K562 (cell line): Measurements from ENCODE around the gene APPBP2. TPM values are rescaled to one million over a fixed set of nuclear protein-coding genes. Genes with fewer than 3 reads are reported as not detected.
A peak's percentile ranks its signal among the peaks of the same experiment; 100 is the strongest.

Experiments used
- ATAC-seq: fragments of 200-7000 bp; cut with Tn5 transposase; 3 replicates; pipeline ENCODE4 v1.9.1; 2020; ENCODE audit warnings: moderate library complexity
- BruUV-seq: library from RNA; stranded (reverse); fragments of 400-500 nt; replicated peaks from 2 replicates; lab custom pipeline; 2021; lab: Mats Ljungman, UMichigan
- CTCF ChIA-PET: fragments of 300-600 bp; formaldehyde crosslinking; extraction: SDS; loops from one replicate; lab custom pipeline; 2021; ENCODE audit warnings: low intra/inter-chr PET ratio; lab: Yijun Ruan, JAX
- POLR2A ChIA-PET: fragments of 300-600, 350-650 bp; sonication (Branson Sonifier 250); formaldehyde crosslinking; extraction: SDS; loops from one replicate; lab custom pipeline; 2021; ENCODE audit warnings: antibody characterized with exemption, inconsistent platforms; lab: Yijun Ruan, JAX
- DNase-seq, 4 experiments: peaks; one replicate each; pipeline versions ENCODE4 v3.0.0 to v3.0.0-alpha.2; 2011 to 2018; ENCODE audit warnings: low spot score in 3 of 4, mixed read lengths in 3 of 4; ENCODE audit errors: extremely low read depth in 1 of 4
- FAIRE-seq: peaks from 2 replicates; lab custom pipeline; 2011; peaks lifted over from hg19 to GRCh38; lab: Jason Lieb, UNC
- H2AFZ ChIP-seq: 2 replicates; pipeline ENCODE4 v1.6.0; 2011; ENCODE audit warnings: low read depth, low read length, control low read depth, inconsistent platforms
- H3K27ac ChIP-seq: fragments of 200-600 bp; 3 replicates; pipeline ENCODE4 v1.8.0; 2011; ENCODE audit warnings: low read depth, mild to moderate bottlenecking, control low read depth, inconsistent platforms, low read length, moderate library complexity, mixed read lengths; ENCODE audit errors: extremely low read depth
- H3K27me3 ChIP-seq, 2 experiments: fragments of 300-600 bp in 1 of 2; 2 replicates in 1 of 2; 3 replicates in 1 of 2; pipeline versions ENCODE4 v1.6.0 to v1.8.0; 2011; ENCODE audit warnings: inconsistent platforms in 2 of 2, low read length in 2 of 2, mild to moderate bottlenecking in 1 of 2, mixed read lengths in 1 of 2, moderate library complexity in 1 of 2; ENCODE audit not compliant: control insufficient read depth in 2 of 2, insufficient read depth in 2 of 2
- H3K36me3 ChIP-seq: fragments of 300-600 bp; 3 replicates; pipeline ENCODE4 v1.8.0; 2011; ENCODE audit warnings: mild to moderate bottlenecking, low read length, inconsistent platforms; ENCODE audit not compliant: control insufficient read depth, insufficient read depth
- H3K4me1 ChIP-seq, 2 experiments: fragments of 200-600 bp in 1 of 2; replicated peaks in 1 of 2; 2 replicates in 1 of 2; 3 replicates in 1 of 2; pipeline versions ENCODE4 v1.5.1 to v1.8.0; 2011; ENCODE audit warnings: inconsistent platforms in 2 of 2, low read length in 2 of 2, mild to moderate bottlenecking in 1 of 2, mixed read lengths in 1 of 2, moderate library complexity in 1 of 2; ENCODE audit not compliant: control insufficient read depth in 2 of 2, insufficient read depth in 2 of 2
- H3K4me2 ChIP-seq: 2 replicates; pipeline ENCODE4 v1.6.1; 2011; ENCODE audit warnings: low read length, control low read depth, inconsistent platforms, mixed read lengths; ENCODE audit not compliant: insufficient read depth
- H3K4me3 ChIP-seq: fragments of 200-600 bp; sonication (generic), shearing (Covaris generic); 2 replicates; pipeline ENCODE4 v1.5.1; 2016; ENCODE audit warnings: control low read depth, inconsistent platforms
- H3K79me2 ChIP-seq: fragments of 200-600 bp; 3 replicates; pipeline ENCODE4 v1.8.0; 2011; ENCODE audit warnings: low read length, inconsistent platforms; ENCODE audit not compliant: control insufficient read depth, insufficient read depth
- H3K9ac ChIP-seq, 2 experiments: 2 replicates each; pipeline versions ENCODE4 v1.6.0 to v1.6.1; 2011; ENCODE audit warnings: low read depth in 2 of 2, low read length in 2 of 2, control low read depth in 1 of 2, inconsistent platforms in 1 of 2, mild to moderate bottlenecking in 1 of 2, mixed read lengths in 1 of 2; ENCODE audit not compliant: insufficient read depth in 1 of 2
- H3K9me1 ChIP-seq: one replicate; pipeline ENCODE4 v1.6.0; 2011; ENCODE audit warnings: inconsistent platforms, mild to moderate bottlenecking, low read length, moderate library complexity; ENCODE audit not compliant: control insufficient read depth, insufficient read depth
- H3K9me3 ChIP-seq: replicated peaks from 2 replicates; pipeline ENCODE4 v1.5.1; 2011; ENCODE audit warnings: low read depth, low read length, inconsistent platforms; ENCODE audit not compliant: control insufficient read depth, insufficient read depth
- H4K20me1 ChIP-seq: replicated peaks from 2 replicates; pipeline ENCODE4 v1.6.1; 2011; ENCODE audit warnings: low read length, inconsistent platforms, mixed read lengths; ENCODE audit not compliant: control insufficient read depth, insufficient read depth
- IRF2 ChIP-seq: sonication (generic); formaldehyde crosslinking; IDR thresholded peaks from 2 replicates; pipeline ENCODE4 v1.8.1; 2022; ENCODE audit warnings: mild to moderate bottlenecking, missing genetic modification reagents
- ZBTB11 ChIP-seq, 3 experiments: fragments of 200-800 bp in 1 of 3; fragments of 250-450 bp in 1 of 3; fragments of 450-650 bp in 1 of 3; sonication (Bioruptor Pico) in 1 of 3; sonication (Bioruptor generic) in 1 of 3; formaldehyde crosslinking in 1 of 3; IDR thresholded peaks; 2 replicates each; pipeline versions ENCODE4 v1.6.1 to v1.8.0; 2016 to 2022; ENCODE audit warnings: mild to moderate bottlenecking in 2 of 3, missing genetic modification characterization in 2 of 3, missing compliant biosample characterization in 1 of 3, moderate library complexity in 1 of 3
- in situ Hi-C: fragments of 300-500 bp; cut with MboI; formaldehyde crosslinking; loops from 4 replicates; pipeline ENCODE4 v1.15.0; 2018; ENCODE audit warnings: inconsistent platforms, mixed read lengths
- intact Hi-C: fragments of 100-400 bp; cut with micrococcal nuclease; formaldehyde crosslinking; loops from 2 replicates; pipeline ENCODE4 v1.14.2; 2022
- polyA plus RNA-seq, 8 experiments: library from polyadenylated mRNA; depleted of rRNA in 4 of 8; stranded (reverse) in 5 of 8; unstranded in 3 of 8; fragments of >200 nt; fragmentation: Nextera tagmentation in 2 of 8; fragmentation: Illumina TruSeq in 1 of 8; extraction: Ambion mirVana in 2 of 8; extraction: Trizol in 1 of 8; gene quantifications; 2 replicates each; pipeline versions ENCODE4 v1.2.1 to v1.2.3, GENCODE V29; 2011 to 2014; ENCODE audit warnings: inconsistent platforms in 1 of 8, missing spikeins in 1 of 8
- total RNA-seq, 7 experiments: library from RNA; depleted of rRNA in 6 of 7; stranded (reverse); fragments of >200 nt in 6 of 7; fragmentation: Illumina TruSeq in 2 of 7; extraction: Trizol in 2 of 7; gene quantifications; 2 replicates each; pipeline versions ENCODE4 v1.2.1 to v1.2.3, GENCODE V29; 2011 to 2021; ENCODE audit warnings: low replicate concordance in 1 of 7

The APPBP2 gene
- total and polyA plus RNA-seq, 9 of the 15 experiments (the other 6 are each of a cell fraction or from before 2014, with no cell fraction given): 2.7 to 16.8 (median 6.9) TPM

GRCh38 chr17:60468371-60468770 is 57.7 kb downstream of the APPBP2 start:
- in situ Hi-C loops: no loop called here

More at GRCh38 chr17:60468371-60468770, 57.7 kb downstream of the APPBP2 start:
- ATAC-seq: no peak
- Histone ChIP-seq H3K27ac (peak overlapping the region; percentile 21; the same call in 1 of the 3 replicates), H3K9ac (no peak overlapping the region), H3K9me3 (peaks cover 3% of the 10 kb centered on the region; the same call in 1 of the 2 replicates), H3K36me3 (peaks cover 19% of the 10 kb centered on the region; the same call in 2 of the 3 replicates), H3K9me1 (no peaks in the 10 kb centered on the region), H3K4me1 (peaks cover 2 to 8% of the 10 kb centered on the region in 2 experiments; a peak in 3 of 5 replicates), H4K20me1 (no peaks in the 10 kb centered on the region), H3K4me2 (no peak overlapping the region), H3K4me3 (no peak overlapping the region), H2AFZ (no peak overlapping the region), H3K79me2 (no peaks in the 10 kb centered on the region), H3K27me3 (no peaks in the 10 kb centered on the region)
- BruUV-seq: no TSS peak
- TF ChIP-seq IRF2 (CRISPR knock-in tag) (no peak), ZBTB11 (CRISPR knock-in tag; IDR thresholded peaks at IDR 0.05) (peak in 1 of 3 experiments; percentile 33; a peak in 1 of 6 replicates)
- DNase-seq: no peak
- no peak for FAIRE-seq
- CTCF ChIA-PET: no interaction called here
- POLR2A ChIA-PET: no interaction called here
- intact Hi-C loops: no loop called here
